ENCODE results near the gene ABCB9.
A peak's percentile ranks its signal among the peaks of the same experiment; 100 is the strongest.

Gene ABCB9

DNA sequence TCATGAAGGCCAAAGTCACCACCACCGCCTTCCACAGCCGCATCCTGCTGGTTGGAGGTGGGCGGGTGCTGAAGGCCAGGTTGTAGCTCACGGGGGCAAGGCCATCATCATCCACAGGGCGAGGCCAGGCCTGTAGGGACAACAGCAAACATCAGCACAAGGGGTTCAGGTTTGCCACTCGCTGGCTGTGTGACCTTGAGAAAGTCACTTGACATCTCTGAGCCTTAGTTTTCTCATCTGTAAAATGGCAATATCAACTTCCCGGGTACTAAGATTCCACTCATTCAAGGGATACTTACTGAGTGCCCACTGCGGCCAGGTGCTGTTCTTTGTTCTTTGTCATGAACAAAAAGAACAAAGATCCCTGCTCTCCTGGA is 6.1 kb downstream of the ABCB9 start:
- Histone ChIP-seq H3K36me3 (ENCODE audit: insufficient read depth, low read length) (no peaks in the 10 kb centered on the region), H3K27ac (ENCODE audit: low read depth, low read length) (no peak overlapping the region), H3K4me3 (ENCODE audit: low read depth, low read length) (no peak overlapping the region), H3K79me2 (ENCODE audit: control insufficient read depth, insufficient read depth, low read length, unreplicated experiment) (peaks cover 8% of the 10 kb centered on the region), H3K27me3 (ENCODE audit: insufficient read depth, low read length) (no peaks in the 10 kb centered on the region), H2AFZ (ENCODE audit: low read length, unreplicated experiment) (no peak overlapping the region), H3K4me1 (ENCODE audit: control insufficient read depth, insufficient read depth, low read length, unreplicated experiment) (peaks cover 19% of the 10 kb centered on the region)

DNA sequence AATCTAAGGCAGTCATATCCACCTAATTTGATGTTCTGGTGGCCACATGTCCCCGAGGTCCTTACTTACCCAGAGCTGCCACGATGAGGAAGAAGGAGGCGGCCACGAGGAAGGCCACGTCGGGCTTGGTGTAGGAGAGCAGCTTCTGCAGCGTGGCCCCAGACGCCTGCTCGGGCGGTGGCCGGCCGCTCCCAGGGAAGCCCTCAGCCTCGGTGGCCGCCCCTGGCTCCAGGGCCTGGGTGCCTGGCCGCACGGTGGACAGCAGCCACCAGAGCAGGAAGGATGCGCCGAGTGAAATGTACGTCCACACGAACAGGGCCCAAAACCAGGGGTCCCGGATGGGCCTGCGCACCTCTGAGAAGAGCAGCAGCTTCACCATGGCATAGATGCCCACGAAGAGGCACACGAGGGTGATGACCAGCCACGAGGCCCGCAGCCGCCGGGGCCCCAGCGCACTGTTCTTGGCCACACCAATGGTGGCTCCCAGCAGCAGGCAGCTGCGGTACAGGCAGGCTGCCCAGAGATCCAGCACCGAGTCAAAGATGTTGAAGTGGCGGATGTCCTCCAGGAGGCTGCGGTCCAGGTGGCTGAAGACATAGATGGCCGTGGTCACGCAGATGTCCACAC is 6.6 kb downstream of the ABCB9 start:
- no peaks in the 10 kb centered on the region for H3K27me3 ChIP-seq (ENCODE audit: insufficient read depth, low read length)
- no peak overlapping the region for H3K27ac ChIP-seq (ENCODE audit: low read depth, low read length)
- peaks cover 4% of the 10 kb centered on the region for H3K79me2 ChIP-seq (ENCODE audit: control insufficient read depth, insufficient read depth, low read length, unreplicated experiment)
- H2AFZ ChIP-seq (ENCODE audit: low read length, unreplicated experiment) = no peak overlapping the region
- H3K4me1 ChIP-seq (ENCODE audit: control insufficient read depth, insufficient read depth, low read length, unreplicated experiment) = peaks cover 14% of the 10 kb centered on the region
- H3K36me3 ChIP-seq (ENCODE audit: insufficient read depth, low read length) = no peaks in the 10 kb centered on the region
- H3K4me3 ChIP-seq (ENCODE audit: low read depth, low read length) = no peak overlapping the region

DNA sequence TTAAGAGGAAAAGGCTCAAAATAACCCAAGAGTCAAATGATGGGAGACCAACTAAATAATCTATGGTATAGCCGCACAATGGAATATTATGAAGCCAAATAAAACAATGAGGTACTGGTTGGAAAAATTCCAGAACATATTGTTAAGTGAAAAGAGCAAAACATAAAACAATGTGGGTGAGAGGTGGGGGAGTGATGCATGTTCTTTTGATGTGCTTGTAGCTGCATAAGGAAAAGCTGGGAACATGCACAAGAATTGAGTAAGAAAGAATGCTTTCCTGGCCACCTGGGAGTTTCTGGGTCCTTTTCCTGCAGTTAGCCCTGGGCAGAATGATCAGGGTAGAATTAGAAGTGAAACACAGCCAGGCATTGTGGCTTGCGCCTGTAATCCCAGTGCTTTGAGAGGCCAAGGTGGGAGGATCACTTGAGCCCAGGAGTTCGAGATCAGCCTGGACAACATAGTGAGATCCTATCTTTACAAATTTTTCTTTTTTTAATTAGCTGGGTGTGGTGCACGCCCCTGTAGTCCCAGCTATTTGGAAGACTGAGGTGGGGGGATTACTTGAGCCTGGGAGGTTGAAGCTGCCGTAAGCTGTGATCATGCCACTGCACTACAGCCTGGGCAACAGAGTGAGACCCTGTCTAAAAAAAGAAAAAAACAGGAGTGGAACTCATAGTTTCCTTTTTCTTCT is 7.9 kb downstream of the ABCB9 start:
- Histone ChIP-seq H3K79me2 (ENCODE audit: control insufficient read depth, insufficient read depth, low read length, unreplicated experiment) (no peaks in the 10 kb centered on the region), H3K4me3 (ENCODE audit: low read depth, low read length) (no peak overlapping the region), H3K27me3 (ENCODE audit: insufficient read depth, low read length) (no peaks in the 10 kb centered on the region), H3K36me3 (ENCODE audit: insufficient read depth, low read length) (no peaks in the 10 kb centered on the region), H3K27ac (ENCODE audit: low read depth, low read length) (no peak overlapping the region), H2AFZ (ENCODE audit: low read length, unreplicated experiment) (no peak overlapping the region), H3K4me1 (ENCODE audit: control insufficient read depth, insufficient read depth, low read length, unreplicated experiment) (peaks cover under 1% of the 10 kb centered on the region)

GRCh38 chr12:122956035-122956434 is 10.2 kb downstream of the ABCB9 start:
- no peak overlapping the region for H2AFZ ChIP-seq (ENCODE audit: low read length, unreplicated experiment)
- H3K27me3 ChIP-seq (ENCODE audit: insufficient read depth, low read length) = no peaks in the 10 kb centered on the region
- H3K79me2 ChIP-seq (ENCODE audit: control insufficient read depth, insufficient read depth, low read length, unreplicated experiment) = no peaks in the 10 kb centered on the region
- no peaks in the 10 kb centered on the region for H3K36me3 ChIP-seq (ENCODE audit: insufficient read depth, low read length)
- peaks cover 9% of the 10 kb centered on the region for H3K4me1 ChIP-seq (ENCODE audit: control insufficient read depth, insufficient read depth, low read length, unreplicated experiment)
- H3K27ac ChIP-seq (ENCODE audit: low read depth, low read length) = no peak overlapping the region
- H3K4me3 ChIP-seq (ENCODE audit: low read depth, low read length) = no peak overlapping the region

DNA sequence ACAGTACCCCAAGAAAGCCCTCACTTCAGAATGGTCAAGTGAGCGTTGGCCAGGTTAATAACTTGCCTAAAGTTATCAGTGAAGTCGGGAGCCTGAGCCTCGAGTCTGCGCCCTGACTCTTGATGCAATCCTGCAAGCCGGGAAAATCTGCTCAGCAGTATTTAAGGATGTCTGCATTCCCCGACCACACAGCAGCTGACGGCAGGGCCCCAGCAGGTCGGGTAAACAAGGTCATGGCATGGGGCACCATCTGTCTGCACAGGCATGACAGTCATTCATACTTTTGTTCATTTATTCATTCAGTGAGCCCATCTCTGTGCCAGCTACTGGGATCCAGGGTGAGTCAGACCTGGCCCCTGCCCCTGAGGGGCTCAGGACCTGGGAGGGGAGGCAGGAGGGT is 11.1 kb downstream of the ABCB9 start:
- Histone ChIP-seq H3K36me3 (ENCODE audit: insufficient read depth, low read length) (no peaks in the 10 kb centered on the region), H3K4me1 (ENCODE audit: control insufficient read depth, insufficient read depth, low read length, unreplicated experiment) (peaks cover 9% of the 10 kb centered on the region), H3K27me3 (ENCODE audit: insufficient read depth, low read length) (no peaks in the 10 kb centered on the region), H2AFZ (ENCODE audit: low read length, unreplicated experiment) (no peak overlapping the region), H3K4me3 (ENCODE audit: low read depth, low read length) (no peak overlapping the region), H3K79me2 (ENCODE audit: control insufficient read depth, insufficient read depth, low read length, unreplicated experiment) (no peaks in the 10 kb centered on the region), H3K27ac (ENCODE audit: low read depth, low read length) (no peak overlapping the region)

- Histone ChIP-seq H3K36me3 (ENCODE audit: insufficient read depth, low read length) (no peaks in the 10 kb centered on the region), H2AFZ (ENCODE audit: low read length, unreplicated experiment) (no peak overlapping the region), H3K4me1 (ENCODE audit: control insufficient read depth, insufficient read depth, low read length, unreplicated experiment) (peaks cover 15% of the 10 kb centered on the region), H3K4me3 (ENCODE audit: low read depth, low read length) (no peak overlapping the region), H3K27me3 (ENCODE audit: insufficient read depth, low read length) (no peaks in the 10 kb centered on the region), H3K27ac (ENCODE audit: low read depth, low read length) (peak overlapping the region; percentile 52; the same call in 1 of the 2 replicates), H3K79me2 (ENCODE audit: control insufficient read depth, insufficient read depth, low read length, unreplicated experiment) (no peaks in the 10 kb centered on the region)
These were observed 14.0 kb downstream of the ABCB9 start for GRCh38 chr12:122951979-122952892.

- no peak overlapping the region for H3K4me3 ChIP-seq (ENCODE audit: low read depth, low read length)
- no peaks in the 10 kb centered on the region for H3K36me3 ChIP-seq (ENCODE audit: insufficient read depth, low read length)
- no peaks in the 10 kb centered on the region for H3K27me3 ChIP-seq (ENCODE audit: insufficient read depth, low read length)
- no peak overlapping the region for H2AFZ ChIP-seq (ENCODE audit: low read length, unreplicated experiment)
- H3K79me2 ChIP-seq (ENCODE audit: control insufficient read depth, insufficient read depth, low read length, unreplicated experiment) = no peaks in the 10 kb centered on the region
- H3K4me1 ChIP-seq (ENCODE audit: control insufficient read depth, insufficient read depth, low read length, unreplicated experiment) = peaks cover 21% of the 10 kb centered on the region
- peak overlapping the region; percentile 52; the same call in 1 of the 2 replicates for H3K27ac ChIP-seq (ENCODE audit: low read depth, low read length)
These were observed 14.9 kb downstream of the ABCB9 start for GRCh38 chr12:122951406-122951805.

DNA sequence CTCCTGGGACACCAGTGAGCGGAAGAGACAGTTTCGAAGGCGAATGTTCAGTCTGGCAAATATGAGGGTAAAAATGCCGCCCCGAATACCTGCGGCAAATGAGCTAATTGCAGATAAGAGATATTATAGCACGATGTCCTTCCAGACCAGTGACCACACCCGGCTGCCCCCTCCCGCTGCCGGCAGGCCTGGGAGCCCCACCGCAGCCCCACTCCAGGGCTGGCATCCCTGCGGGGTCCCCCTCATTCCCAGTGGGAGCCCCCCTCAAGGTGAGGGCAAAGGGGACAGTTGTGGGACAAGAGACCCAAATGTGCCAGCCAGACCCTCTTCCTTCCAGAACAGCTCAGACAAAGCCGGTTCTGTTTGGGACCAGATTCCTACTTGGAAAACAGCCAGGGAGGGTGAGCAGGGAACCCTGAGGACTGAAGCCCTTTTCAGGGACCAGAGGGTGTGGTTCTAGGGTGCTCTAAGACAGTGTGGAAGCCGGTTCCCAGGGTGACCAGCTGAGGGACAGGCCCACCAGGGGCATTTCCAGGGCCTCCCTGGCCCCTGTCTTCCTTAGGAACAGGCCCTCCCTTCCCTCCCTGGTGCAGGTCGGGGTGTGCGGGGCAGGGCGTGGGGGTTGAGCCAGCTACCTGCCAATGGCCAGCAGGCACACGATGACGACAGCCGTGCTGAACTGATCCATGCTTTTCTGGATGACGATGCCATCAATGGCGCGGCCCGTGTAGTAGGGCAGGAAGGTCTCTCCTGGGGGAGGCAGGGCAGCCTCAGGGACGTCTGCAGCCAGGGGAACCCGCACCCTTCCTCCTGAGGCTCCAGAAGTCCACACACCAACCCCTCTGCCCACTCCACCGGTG is 16.2 kb downstream of the ABCB9 start:
- Histone ChIP-seq H2AFZ (ENCODE audit: low read length, unreplicated experiment) (no peak overlapping the region), H3K27me3 (ENCODE audit: insufficient read depth, low read length) (no peaks in the 10 kb centered on the region), H3K4me1 (ENCODE audit: control insufficient read depth, insufficient read depth, low read length, unreplicated experiment) (peaks cover 27% of the 10 kb centered on the region), H3K36me3 (ENCODE audit: insufficient read depth, low read length) (no peaks in the 10 kb centered on the region), H3K27ac (ENCODE audit: low read depth, low read length) (no peak overlapping the region), H3K79me2 (ENCODE audit: control insufficient read depth, insufficient read depth, low read length, unreplicated experiment) (no peaks in the 10 kb centered on the region), H3K4me3 (ENCODE audit: low read depth, low read length) (no peak overlapping the region)

GRCh38 chr12:122949405-122949804 is 16.9 kb downstream of the ABCB9 start:
- H3K4me3 ChIP-seq (ENCODE audit: low read depth, low read length) = no peak overlapping the region
- H3K27me3 ChIP-seq (ENCODE audit: insufficient read depth, low read length) = no peaks in the 10 kb centered on the region
- peaks cover 33% of the 10 kb centered on the region for H3K4me1 ChIP-seq (ENCODE audit: control insufficient read depth, insufficient read depth, low read length, unreplicated experiment)
- H2AFZ ChIP-seq (ENCODE audit: low read length, unreplicated experiment) = no peak overlapping the region
- no peaks in the 10 kb centered on the region for H3K79me2 ChIP-seq (ENCODE audit: control insufficient read depth, insufficient read depth, low read length, unreplicated experiment)
- H3K36me3 ChIP-seq (ENCODE audit: insufficient read depth, low read length) = no peaks in the 10 kb centered on the region
- no peak overlapping the region for H3K27ac ChIP-seq (ENCODE audit: low read depth, low read length)

GRCh38 chr12:122948605-122949004 is 17.7 kb downstream of the ABCB9 start:
- Histone ChIP-seq H3K27me3 (ENCODE audit: insufficient read depth, low read length) (no peaks in the 10 kb centered on the region), H3K79me2 (ENCODE audit: control insufficient read depth, insufficient read depth, low read length, unreplicated experiment) (no peaks in the 10 kb centered on the region), H3K4me1 (ENCODE audit: control insufficient read depth, insufficient read depth, low read length, unreplicated experiment) (peaks cover 37% of the 10 kb centered on the region), H3K4me3 (ENCODE audit: low read depth, low read length) (no peak overlapping the region), H2AFZ (ENCODE audit: low read length, unreplicated experiment) (no peak overlapping the region), H3K36me3 (ENCODE audit: insufficient read depth, low read length) (no peaks in the 10 kb centered on the region), H3K27ac (ENCODE audit: low read depth, low read length) (no peak overlapping the region)

Measured in ACC112 (cell line).